GM12878 (cell line): ENCODE measurements around the gene ING5. TPM values are rescaled to one million over a fixed set of nuclear protein-coding genes. Genes with fewer than 3 reads are reported as not detected.

ENCODE experiments used
- ATAC-seq: fragments of 200-7000 bp; cut with Tn5 transposase; 3 replicates; pipeline ENCODE4 v1.9.1; 2020; ENCODE audit warnings: mild to moderate bottlenecking, moderate library complexity
- BruUV-seq: library from RNA; stranded (reverse); fragments of 400-500 nt; replicated peaks from 2 replicates; lab custom pipeline; 2021; lab: Mats Ljungman, UMichigan
- CTCF ChIA-PET: fragments of 300-600 bp; sonication (Branson Sonifier 250); formaldehyde crosslinking; extraction: SDS; loops from one replicate; lab custom pipeline; 2021; ENCODE audit warnings: inconsistent platforms; lab: Yijun Ruan, JAX
- POLR2A ChIA-PET: fragments of 350-600 bp; formaldehyde crosslinking; extraction: SDS; loops from one replicate; lab custom pipeline; 2021; ENCODE audit warnings: inconsistent platforms; lab: Charles Lee
- RAD21 ChIA-PET: fragments of 300-600 bp; sonication (Branson Sonifier 250); formaldehyde crosslinking; loops from one replicate; lab custom pipeline; 2023; ENCODE audit warnings: antibody characterized with exemption; ENCODE audit not compliant: unreplicated experiment; lab: Charles Lee
- SMC1A ChIA-PET: fragments of 300-600 bp; sonication (Branson Sonifier 250); formaldehyde crosslinking; loops from one replicate; lab custom pipeline; 2023; ENCODE audit not compliant: unreplicated experiment, uncharacterized antibody; lab: Charles Lee
- DNase-seq: peaks from one replicate; pipeline ENCODE4 v3.0.0-alpha.2; 2011; ENCODE audit warnings: low read depth, low spot score
- FAIRE-seq: peaks from 3 replicates; lab custom pipeline; 2011; peaks lifted over from hg19 to GRCh38; lab: Jason Lieb, UNC
- H2AFZ ChIP-seq: 2 replicates; pipeline ENCODE4 v1.6.0; 2011; ENCODE audit warnings: low read depth, low read length, control low read depth; ENCODE audit not compliant: control insufficient read depth
- H3K27ac ChIP-seq: 2 replicates; pipeline ENCODE4 v1.5.1; 2011; ENCODE audit warnings: control low read depth; ENCODE audit not compliant: control insufficient read depth, insufficient read depth
- H3K27me3 ChIP-seq, 2 experiments: replicated peaks in 1 of 2; 2 replicates each; pipeline versions ENCODE4 v1.6.0 to v1.6.1; 2011; ENCODE audit warnings: low read length in 1 of 2; ENCODE audit not compliant: control insufficient read depth in 2 of 2, insufficient read depth in 2 of 2
- H3K36me3 ChIP-seq, 2 experiments: 2 replicates each; pipeline ENCODE4 v1.5.1; 2011; ENCODE audit warnings: low read length in 1 of 2; ENCODE audit not compliant: control insufficient read depth in 2 of 2, insufficient read depth in 2 of 2
- H3K4me1 ChIP-seq: 2 replicates; pipeline ENCODE4 v1.6.1; 2011; ENCODE audit warnings: mild to moderate bottlenecking, low read length, moderate library complexity, mixed read lengths; ENCODE audit not compliant: control insufficient read depth, insufficient read depth
- H3K4me2 ChIP-seq: 2 replicates; pipeline ENCODE4 v1.6.0; 2011; ENCODE audit warnings: control low read depth; ENCODE audit not compliant: control insufficient read depth, insufficient read depth
- H3K4me3 ChIP-seq: fragments of 200-600 bp; sonication (generic); 2 replicates; pipeline ENCODE4 v1.5.1; 2016
- H3K79me2 ChIP-seq: 2 replicates; pipeline ENCODE4 v1.6.0; 2011; ENCODE audit warnings: low read length; ENCODE audit not compliant: control insufficient read depth, insufficient read depth
- H3K9ac ChIP-seq: 2 replicates; pipeline ENCODE4 v1.8.0; 2011; ENCODE audit warnings: low read length, control low read depth, mixed read lengths; ENCODE audit not compliant: control insufficient read depth, insufficient read depth
- H3K9me3 ChIP-seq: replicated peaks from 3 replicates; pipeline ENCODE4 v1.5.1; 2011; ENCODE audit warnings: mild to moderate bottlenecking, low read length; ENCODE audit not compliant: control insufficient read depth, insufficient read depth
- H4K20me1 ChIP-seq: 2 replicates; pipeline ENCODE4 v1.6.0; 2011; ENCODE audit not compliant: control insufficient read depth, insufficient read depth
- CREM ChIP-seq: IDR thresholded peaks from 2 replicates; pipeline ENCODE4 v1.6.1; 2014; ENCODE audit warnings: antibody characterized with exemption, low read depth
- DPF2 ChIP-seq: fragments of 450-650 bp; IDR thresholded peaks from 2 replicates; pipeline ENCODE4 v1.6.1; 2017; ENCODE audit warnings: mild to moderate bottlenecking
- FOXK2 ChIP-seq: fragments of 450-650 bp; IDR thresholded peaks from 2 replicates; pipeline ENCODE4 v1.6.1; 2017; ENCODE audit warnings: mild to moderate bottlenecking, moderate library complexity
- IKZF1 ChIP-seq: fragments of 450-650 bp; conservative IDR thresholded peaks from 2 replicates; pipeline ENCODE4 v1.6.1; 2017; ENCODE audit warnings: antibody characterized with exemption, mild to moderate bottlenecking
- JUND ChIP-seq: IDR thresholded peaks from 2 replicates; pipeline ENCODE4 v1.6.1; 2012; ENCODE audit warnings: low read depth, mild to moderate bottlenecking, low read length, improper control_type of control experiment, moderate library complexity
- KAT2A ChIP-seq: conservative IDR thresholded peaks from 2 replicates; pipeline ENCODE4 v1.6.1; 2011; ENCODE audit warnings: low read depth, low read length; ENCODE audit not compliant: control insufficient read depth
- MTA3 ChIP-seq: IDR thresholded peaks from 2 replicates; pipeline ENCODE4 v1.6.1; 2012; ENCODE audit warnings: low read length, inconsistent platforms, borderline replicate concordance
- NBN ChIP-seq: fragments of 450-650 bp; IDR thresholded peaks from 2 replicates; pipeline ENCODE4 v1.6.1; 2016
- NR2C2 ChIP-seq: IDR thresholded peaks from 2 replicates; pipeline ENCODE4 v1.6.1; 2011; ENCODE audit warnings: borderline replicate concordance, low read depth; ENCODE audit not compliant: control insufficient read depth, insufficient read length
- RELA ChIP-seq: fragments of 450-650 bp; IDR thresholded peaks from 2 replicates; pipeline ENCODE4 v1.8.0; 2014; ENCODE audit warnings: borderline replicate concordance; ENCODE audit not compliant: partially characterized antibody
- RFX5 ChIP-seq: IDR thresholded peaks from 2 replicates; pipeline ENCODE4 v1.6.1; 2011; ENCODE audit warnings: low read depth, low read length, improper control_type of control experiment
- SMAD1 ChIP-seq: fragments of 450-650 bp; IDR thresholded peaks from 2 replicates; pipeline ENCODE4 v1.6.1; 2018; ENCODE audit warnings: mild to moderate bottlenecking, low read depth; ENCODE audit not compliant: partially characterized antibody
- SMC3 ChIP-seq: IDR thresholded peaks from 2 replicates; pipeline ENCODE4 v1.6.1; 2011; ENCODE audit warnings: low read length, improper control_type of control experiment, borderline replicate concordance
- ZNF207 ChIP-seq: fragments of 450-650 bp; IDR thresholded peaks from 2 replicates; pipeline ENCODE4 v1.6.1; 2014; ENCODE audit warnings: antibody characterized with exemption, mild to moderate bottlenecking, borderline replicate concordance
- ZNF274 ChIP-seq: IDR thresholded peaks from one replicate; pipeline ENCODE4 v1.8.0; 2011; ENCODE audit not compliant: insufficient read length, insufficient read depth
- ZNF384 ChIP-seq: IDR thresholded peaks from 2 replicates; pipeline ENCODE4 v1.6.1; 2012; ENCODE audit warnings: low read depth, mild to moderate bottlenecking, low read length, improper control_type of control experiment, borderline replicate concordance
- WGBS: methylation state at CpG from one replicate; pipeline ENCODE4 v1.1.6; 2016; ENCODE audit warnings: low lambda C conversion rate; ENCODE audit not compliant: insufficient replicate concordance, insufficient coverage; ENCODE audit errors: missing lambda C conversion rate; 5-methylcytosine and 5-hydroxymethylcytosine counted together
- in situ Hi-C: fragments of 300-500 bp; cut with MboI; formaldehyde crosslinking; loops from 9 replicates; pipeline ENCODE4 v1.14.3; 2018; ENCODE audit warnings: mixed read lengths
- intact Hi-C: fragments of 100-400 bp; cut with micrococcal nuclease; formaldehyde crosslinking; loops from one replicate; pipeline ENCODE4 v1.14.2; 2022; ENCODE audit not compliant: unreplicated experiment
- polyA plus RNA-seq, 11 experiments: library from polyadenylated mRNA; depleted of rRNA in 4 of 11; unstranded in 6 of 11; stranded (reverse) in 5 of 11; fragments of >200 nt; fragmentation: Nextera tagmentation in 4 of 11; fragmentation: Illumina TruSeq in 1 of 11; extraction: Ambion mirVana in 4 of 11; extraction: Trizol in 1 of 11; gene quantifications; 1 replicate in 1 of 11; 2 replicates in 10 of 11; pipeline versions ENCODE4 v1.2.1 to v1.2.3, GENCODE V29; 2011 to 2016; ENCODE audit warnings: inconsistent platforms in 2 of 11, missing spikeins in 2 of 11, low read depth in 1 of 11
- total RNA-seq, 4 experiments: library from RNA; depleted of rRNA in 3 of 4; stranded (reverse); fragments of >200 nt in 3 of 4; fragmentation: Illumina TruSeq in 1 of 4; extraction: Trizol in 1 of 4; gene quantifications; 2 replicates each; pipeline versions ENCODE4 v1.2.1 to v1.2.3, GENCODE V29; 2013 to 2021
- TF ChIP-seq, protein P1 (sequence below): fragments of 450-650 bp; conservative IDR thresholded peaks from 2 replicates; pipeline ENCODE4 v1.6.1; 2017; ENCODE audit warnings: mild to moderate bottlenecking, moderate library complexity

The ING5 gene
- total and polyA plus RNA-seq, 10 of the 15 experiments (the other 5 are each of a cell fraction or from before 2014, with no cell fraction given) = 10.0 to 46.1 (median 27.2) TPM

DNA sequence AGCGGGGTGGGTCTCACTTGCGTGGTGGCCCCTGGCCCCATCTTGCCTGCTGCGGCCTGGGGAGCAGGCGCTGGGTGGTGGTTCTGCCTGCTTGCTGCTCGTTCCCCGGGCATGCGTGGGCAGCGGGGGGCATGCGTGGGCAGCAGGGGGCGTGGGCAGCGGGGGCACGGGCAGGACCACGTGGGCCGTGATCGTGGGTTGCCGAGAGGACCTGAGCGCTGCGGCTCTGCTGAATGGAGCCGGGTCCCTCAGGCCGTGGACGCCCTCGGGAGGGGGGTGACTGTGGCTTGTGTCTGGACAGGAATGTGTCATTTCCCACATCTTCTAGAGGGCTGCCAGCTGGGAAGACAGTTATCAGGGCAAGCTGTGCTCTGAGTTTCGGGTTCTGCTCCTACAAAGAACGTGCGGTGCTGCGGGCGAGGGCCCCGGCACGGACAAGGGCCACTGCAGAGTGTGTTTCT lies 66.4 kb downstream of the ING5 start (continued):
- TF ChIP-seq KAT2A = no peak
- TF ChIP-seq DPF2 = no peak
- no peak for TF ChIP-seq CREM

DNA sequence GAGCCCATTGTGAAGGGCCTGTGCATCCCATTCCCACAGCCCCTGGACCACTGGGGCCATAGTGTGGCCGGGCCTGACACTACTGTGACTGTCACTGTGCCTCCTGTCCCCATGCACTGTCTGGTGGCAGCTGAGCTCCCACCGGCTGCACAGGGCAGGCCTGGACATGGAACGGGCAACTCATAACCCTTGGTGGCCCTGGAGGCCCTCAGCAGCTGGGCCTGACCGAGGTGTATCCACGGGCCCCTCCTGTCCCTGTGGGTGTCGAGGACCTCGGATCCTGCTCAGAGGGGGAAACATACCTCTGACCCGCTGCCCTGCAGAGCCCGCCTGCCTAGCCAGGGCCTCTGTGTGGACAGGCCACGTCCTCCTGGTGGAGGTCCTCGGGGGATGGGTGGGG lies 67.0 kb downstream of the ING5 start:
- POLR2A ChIA-PET = no interaction called here
- no peak overlapping the region for H3K9ac ChIP-seq
- H3K4me1 ChIP-seq = peaks cover 16% of the 10 kb centered on the region
- 86% methylated on average over 11 of the region's 11 CpGs for WGBS
- no peaks in the 10 kb centered on the region for H4K20me1 ChIP-seq
- H3K27me3 ChIP-seq = no peaks in the 10 kb centered on the region
- H3K27ac ChIP-seq = no peak overlapping the region
- no peak overlapping the region for H3K4me3 ChIP-seq
- FAIRE-seq = no peak
- H3K4me2 ChIP-seq = no peak overlapping the region
- no peak overlapping the region for H2AFZ ChIP-seq
- in situ Hi-C loops = no loop called here
- ATAC-seq = no peak
- H3K79me2 ChIP-seq = no peaks in the 10 kb centered on the region
- no peak for DNase-seq
- SMC1A ChIA-PET = no interaction called here
- TF ChIP-seq, protein P1, sequence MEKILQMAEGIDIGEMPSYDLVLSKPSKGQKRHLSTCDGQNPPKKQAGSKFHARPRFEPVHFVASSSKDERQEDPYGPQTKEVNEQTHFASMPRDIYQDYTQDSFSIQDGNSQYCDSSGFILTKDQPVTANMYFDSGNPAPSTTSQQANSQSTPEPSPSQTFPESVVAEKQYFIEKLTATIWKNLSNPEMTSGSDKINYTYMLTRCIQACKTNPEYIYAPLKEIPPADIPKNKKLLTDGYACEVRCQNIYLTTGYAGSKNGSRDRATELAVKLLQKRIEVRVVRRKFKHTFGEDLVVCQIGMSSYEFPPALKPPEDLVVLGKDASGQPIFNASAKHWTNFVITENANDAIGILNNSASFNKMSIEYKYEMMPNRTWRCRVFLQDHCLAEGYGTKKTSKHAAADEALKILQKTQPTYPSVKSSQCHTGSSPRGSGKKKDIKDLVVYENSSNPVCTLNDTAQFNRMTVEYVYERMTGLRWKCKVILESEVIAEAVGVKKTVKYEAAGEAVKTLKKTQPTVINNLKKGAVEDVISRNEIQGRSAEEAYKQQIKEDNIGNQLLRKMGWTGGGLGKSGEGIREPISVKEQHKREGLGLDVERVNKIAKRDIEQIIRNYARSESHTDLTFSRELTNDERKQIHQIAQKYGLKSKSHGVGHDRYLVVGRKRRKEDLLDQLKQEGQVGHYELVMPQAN = no peak
- no peak for TF ChIP-seq SMAD1
- no peak for TF ChIP-seq IKZF1
- no peak for TF ChIP-seq RELA
- TF ChIP-seq NR2C2 = no peak
- no peak for TF ChIP-seq ZNF384
- TF ChIP-seq RFX5 = no peak
- no peak for TF ChIP-seq FOXK2
- no peak for TF ChIP-seq SMC3
- TF ChIP-seq JUND = no peak
- no peak for TF ChIP-seq NBN
- TF ChIP-seq ZNF207 = no peak
- no peak for TF ChIP-seq MTA3
- TF ChIP-seq ZNF274 = no peak
- RAD21 ChIA-PET = no interaction called here
- no peaks in the 10 kb centered on the region for H3K36me3 ChIP-seq
- BruUV-seq = no TSS peak
- no peaks in the 10 kb centered on the region for H3K9me3 ChIP-seq
- intact Hi-C loops = no loop called here
- CTCF ChIA-PET = no interaction called here
